KMS-11 (cell line): Measurements from ENCODE around the gene RALGPS1.

Experiments used
- H2AFZ ChIP-seq: fragments of 200-600 bp; sonication (generic); 2 replicates; pipeline ENCODE4 v1.6.1; 2016; ENCODE audit warnings: antibody characterized with exemption, mixed run types, low read depth
- H3K27ac ChIP-seq: fragments of 200-600 bp; sonication (generic); 2 replicates; pipeline ENCODE4 v1.6.1; 2016; ENCODE audit warnings: mild to moderate bottlenecking, mixed run types
- H3K27me3 ChIP-seq: fragments of 200-600 bp; sonication (generic); 2 replicates; pipeline ENCODE4 v1.6.1; 2017; ENCODE audit warnings: mild to moderate bottlenecking, low read depth, mixed run types, moderate library complexity; ENCODE audit not compliant: insufficient read depth
- H3K36me3 ChIP-seq: fragments of 200-600 bp; sonication (generic); 2 replicates; pipeline ENCODE4 v1.6.1; 2017; ENCODE audit warnings: mild to moderate bottlenecking, mixed run types; ENCODE audit not compliant: insufficient read depth
- H3K4me1 ChIP-seq: fragments of 200-600 bp; sonication (generic); 2 replicates; pipeline ENCODE4 v1.6.1; 2016; ENCODE audit warnings: mild to moderate bottlenecking, low read depth, mixed run types; ENCODE audit not compliant: poor library complexity, severe bottlenecking
- H3K4me2 ChIP-seq: fragments of 200-600 bp; sonication (generic); 2 replicates; pipeline ENCODE4 v1.7.0; 2016; ENCODE audit warnings: mild to moderate bottlenecking, mixed run types
- H3K4me3 ChIP-seq: fragments of 200-600 bp; sonication (generic); IDR thresholded peaks from 2 replicates; pipeline ENCODE4 v1.6.1; 2017; ENCODE audit warnings: low read depth, low read length, mixed read lengths; ENCODE audit not compliant: insufficient read depth
- H3K79me2 ChIP-seq: fragments of 200-600 bp; sonication (generic); 2 replicates; pipeline ENCODE4 v1.6.1; 2016; ENCODE audit warnings: low read depth, mixed run types; ENCODE audit not compliant: insufficient read depth
- H3K9ac ChIP-seq: fragments of 200-600 bp; sonication (generic); 2 replicates; pipeline ENCODE4 v1.6.1; 2016; ENCODE audit warnings: mild to moderate bottlenecking, mixed run types
- H4K20me1 ChIP-seq: fragments of 200-600 bp; sonication (generic); 2 replicates; pipeline ENCODE4 v1.6.1; 2016; ENCODE audit warnings: mild to moderate bottlenecking, mixed run types; ENCODE audit not compliant: insufficient read depth
- CTCF ChIP-seq: fragments of 200-600 bp; sonication (generic); conservative IDR thresholded peaks from 2 replicates; pipeline ENCODE4 v1.6.1; 2017; ENCODE audit warnings: low read depth, mild to moderate bottlenecking, antibody characterized with exemption, low read length, moderate library complexity, mixed read lengths

Gene RALGPS1

GRCh38 chr9:127172066-127172707 is 257.6 kb downstream of the RALGPS1 start:
- H3K4me3 ChIP-seq, result no peak overlapping the region
- H2AFZ ChIP-seq, result no peak overlapping the region
- TF ChIP-seq CTCF, result no peak
- H3K4me2 ChIP-seq, result no peak overlapping the region
- H3K36me3 ChIP-seq, result no peaks in the 10 kb centered on the region
- H3K27me3 ChIP-seq, result no peaks in the 10 kb centered on the region
- H3K27ac ChIP-seq, result no peak overlapping the region
- no peaks in the 10 kb centered on the region for H4K20me1 ChIP-seq
- H3K4me1 ChIP-seq, result no peaks in the 10 kb centered on the region
- no peak overlapping the region for H3K9ac ChIP-seq
- no peaks in the 10 kb centered on the region for H3K79me2 ChIP-seq

GRCh38 chr9:127173063-127173462 is 258.5 kb downstream of the RALGPS1 start:
- Histone ChIP-seq H3K4me3 (no peak overlapping the region), H3K79me2 (no peaks in the 10 kb centered on the region), H3K27me3 (no peaks in the 10 kb centered on the region), H3K36me3 (no peaks in the 10 kb centered on the region), H2AFZ (no peak overlapping the region), H4K20me1 (no peaks in the 10 kb centered on the region), H3K27ac (no peak overlapping the region), H3K4me1 (no peaks in the 10 kb centered on the region), H3K9ac (no peak overlapping the region), H3K4me2 (no peak overlapping the region)
- no peak for TF ChIP-seq CTCF

GRCh38 chr9:127174386-127175318 is 260.1 kb downstream of the RALGPS1 start:
- H4K20me1 ChIP-seq, result no peaks in the 10 kb centered on the region
- H3K9ac ChIP-seq, result no peak overlapping the region
- no peaks in the 10 kb centered on the region for H3K4me1 ChIP-seq
- no peaks in the 10 kb centered on the region for H3K36me3 ChIP-seq
- no peak overlapping the region for H2AFZ ChIP-seq
- no peaks in the 10 kb centered on the region for H3K27me3 ChIP-seq
- no peak for TF ChIP-seq CTCF
- no peak overlapping the region for H3K27ac ChIP-seq
- no peaks in the 10 kb centered on the region for H3K79me2 ChIP-seq
- no peak overlapping the region for H3K4me3 ChIP-seq
- no peak overlapping the region for H3K4me2 ChIP-seq

GRCh38 chr9:127175319-127175715 is 260.7 kb downstream of the RALGPS1 start:
- Histone ChIP-seq H2AFZ (no peak overlapping the region), H4K20me1 (no peaks in the 10 kb centered on the region), H3K4me2 (no peak overlapping the region), H3K36me3 (no peaks in the 10 kb centered on the region), H3K4me1 (no peaks in the 10 kb centered on the region), H3K27me3 (no peaks in the 10 kb centered on the region), H3K27ac (no peak overlapping the region), H3K9ac (no peak overlapping the region), H3K79me2 (no peaks in the 10 kb centered on the region), H3K4me3 (no peak overlapping the region)
- no peak for TF ChIP-seq CTCF
